Fibroblast of villous mesenchyme (primary cell): ENCODE data around the gene CTR9. TPM values are rescaled to one million over a fixed set of nuclear protein-coding genes. Genes with fewer than 3 reads are reported as not detected.
A peak's percentile ranks its signal among the peaks of the same experiment; 100 is the strongest.

Experiments
- DNase-seq: peaks from one replicate; pipeline ENCODE4 v3.0.0-alpha.2; 2010; ENCODE audit warnings: low read depth
- H3K4me3 ChIP-seq: 2 replicates; pipeline ENCODE4 v1.5.1; 2011; ENCODE audit warnings: low read depth, mild to moderate bottlenecking, low read length
- CTCF ChIP-seq: IDR thresholded peaks from 2 replicates; pipeline ENCODE4 v1.5.1; 2012; ENCODE audit warnings: low read depth, mild to moderate bottlenecking, low read length; ENCODE audit not compliant: insufficient read depth
- total RNA-seq: library from RNA; depleted of rRNA; stranded (reverse); fragments of >200 nt; gene quantifications from 2 replicates; pipeline ENCODE4 v1.2.3, GENCODE V29; 2012

The CTR9 gene
- total RNA-seq, 1 donor = 36.7 TPM

DNA sequence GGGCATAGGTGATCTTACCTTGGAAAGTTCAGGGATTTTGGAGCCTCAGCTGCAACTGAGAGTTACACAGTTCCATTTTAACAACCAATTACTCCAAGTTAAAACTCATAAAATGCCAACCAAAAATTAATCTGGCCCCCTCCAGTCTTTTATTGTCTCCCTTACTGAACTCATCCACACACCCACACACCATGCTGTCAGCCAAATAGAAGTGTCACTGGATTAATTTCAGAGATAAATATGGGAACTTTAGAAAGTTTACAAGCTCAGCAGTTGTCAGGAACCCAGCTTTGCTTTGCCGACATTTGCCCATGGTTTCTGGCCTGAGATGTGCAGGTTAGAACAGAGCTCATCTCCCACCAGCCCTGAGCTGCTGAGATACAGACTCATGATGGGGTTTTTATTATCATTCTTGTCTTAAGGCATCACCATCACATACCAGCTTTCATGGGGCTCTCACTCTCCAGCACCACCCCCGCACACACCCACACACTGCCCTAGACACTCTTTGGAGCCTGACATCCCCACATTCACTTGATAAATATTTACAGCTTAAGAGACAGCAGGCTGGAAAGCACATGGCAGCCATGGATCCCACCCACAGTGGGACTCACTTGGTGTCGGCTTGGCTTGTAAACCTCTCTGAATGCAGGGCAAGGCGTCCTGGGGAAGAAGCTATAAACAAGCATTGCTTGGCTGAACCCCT lies 23.7 kb upstream of the CTR9 start:
- peak; percentile 94 for DNase-seq
- H3K4me3 ChIP-seq = no peak overlapping the region
- no peak for TF ChIP-seq CTCF

DNA sequence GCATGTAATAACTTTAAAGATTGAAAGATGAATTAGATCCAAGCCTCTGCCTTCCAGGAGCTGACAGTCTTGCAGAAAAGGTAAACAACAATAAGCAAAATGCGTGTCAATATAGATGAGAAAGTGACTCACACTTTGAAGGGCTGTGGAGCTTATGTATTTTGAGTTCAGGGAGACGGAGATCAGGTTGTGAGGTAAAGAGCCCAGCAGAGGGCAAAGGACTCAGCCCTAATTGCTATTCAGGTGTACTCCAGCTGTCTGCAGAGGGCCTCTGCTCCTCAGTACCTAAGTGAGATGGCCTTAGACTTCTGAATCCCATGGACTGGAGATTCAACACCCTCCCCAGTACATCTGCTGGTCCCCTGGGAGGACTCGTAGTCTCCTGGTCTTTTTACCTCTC lies 22.9 kb upstream of the CTR9 start:
- DNase-seq = peak; percentile 37
- H3K4me3 ChIP-seq = no peak overlapping the region
- TF ChIP-seq CTCF = peak; percentile 15

- peak overlapping the region; percentile 47 for H3K4me3 ChIP-seq
- DNase-seq = peak; percentile 92
- no peak for TF ChIP-seq CTCF
Measured at GRCh38 chr11:10728789-10729472, 22.1 kb upstream of the CTR9 start.

GRCh38 chr11:10730151-10730550 lies 20.9 kb upstream of the CTR9 start:
- DNase-seq = no peak
- H3K4me3 ChIP-seq = no peak overlapping the region

GRCh38 chr11:10731064-10731680 lies 19.9 kb upstream of the CTR9 start:
- H3K4me3 ChIP-seq = no peak overlapping the region
- TF ChIP-seq CTCF = no peak
- DNase-seq = peak; percentile 82

More at GRCh38 chr11:10730151-10730550, 20.9 kb upstream of the CTR9 start:
- TF ChIP-seq CTCF = no peak

DNA sequence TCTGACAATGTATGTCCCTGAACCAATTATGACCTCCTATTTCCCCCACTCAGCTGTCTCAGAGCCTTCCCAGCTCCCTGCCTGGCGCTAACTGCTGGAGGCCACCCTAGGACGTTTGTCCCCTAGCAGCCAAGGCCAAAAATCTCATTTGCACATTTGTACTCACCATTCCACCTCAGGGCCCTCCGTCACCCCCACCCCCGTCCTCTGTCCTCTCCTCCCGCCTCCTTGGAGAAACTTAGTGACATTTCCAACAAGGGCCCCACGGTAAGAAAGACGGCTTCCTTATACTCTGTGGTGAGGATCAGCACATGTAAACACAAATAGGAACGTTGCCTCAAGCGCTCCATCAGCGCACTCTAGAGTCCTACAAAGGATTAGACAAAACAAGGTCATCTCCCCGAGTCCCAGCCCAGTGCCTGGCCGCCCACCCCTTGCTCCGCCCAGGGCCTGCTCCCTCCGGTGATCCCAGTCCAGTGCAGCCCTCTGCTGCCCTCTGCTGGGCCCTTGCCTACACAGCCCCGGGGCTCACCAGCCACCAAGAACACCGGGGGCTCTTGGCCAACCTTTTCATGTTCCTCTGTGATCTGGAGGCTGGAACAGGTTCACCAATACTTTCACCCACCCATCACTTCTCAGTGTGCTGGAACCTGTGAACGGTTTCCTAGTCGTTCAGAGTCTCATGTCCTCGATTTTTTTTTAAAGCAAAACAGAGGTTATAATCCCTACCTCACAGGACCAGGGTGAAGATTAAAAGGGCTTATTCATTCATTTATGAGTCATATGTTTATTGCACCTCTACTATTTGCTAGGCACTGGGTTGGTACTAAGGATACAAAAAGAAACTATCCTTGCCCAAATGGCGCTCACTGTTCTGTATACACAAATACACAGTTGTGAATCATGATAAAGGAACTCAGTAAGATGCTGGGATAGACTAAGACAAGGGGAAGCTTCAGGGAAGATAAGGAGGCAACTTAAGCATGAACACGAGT lies 15.3 kb upstream of the CTR9 start:
- peak; percentile 99 for TF ChIP-seq CTCF
- DNase-seq = peak; percentile 97
- H3K4me3 ChIP-seq = peak overlapping the region; percentile 47
